ENCODE data around the gene SERGEF.

SERGEF gene

DNA sequence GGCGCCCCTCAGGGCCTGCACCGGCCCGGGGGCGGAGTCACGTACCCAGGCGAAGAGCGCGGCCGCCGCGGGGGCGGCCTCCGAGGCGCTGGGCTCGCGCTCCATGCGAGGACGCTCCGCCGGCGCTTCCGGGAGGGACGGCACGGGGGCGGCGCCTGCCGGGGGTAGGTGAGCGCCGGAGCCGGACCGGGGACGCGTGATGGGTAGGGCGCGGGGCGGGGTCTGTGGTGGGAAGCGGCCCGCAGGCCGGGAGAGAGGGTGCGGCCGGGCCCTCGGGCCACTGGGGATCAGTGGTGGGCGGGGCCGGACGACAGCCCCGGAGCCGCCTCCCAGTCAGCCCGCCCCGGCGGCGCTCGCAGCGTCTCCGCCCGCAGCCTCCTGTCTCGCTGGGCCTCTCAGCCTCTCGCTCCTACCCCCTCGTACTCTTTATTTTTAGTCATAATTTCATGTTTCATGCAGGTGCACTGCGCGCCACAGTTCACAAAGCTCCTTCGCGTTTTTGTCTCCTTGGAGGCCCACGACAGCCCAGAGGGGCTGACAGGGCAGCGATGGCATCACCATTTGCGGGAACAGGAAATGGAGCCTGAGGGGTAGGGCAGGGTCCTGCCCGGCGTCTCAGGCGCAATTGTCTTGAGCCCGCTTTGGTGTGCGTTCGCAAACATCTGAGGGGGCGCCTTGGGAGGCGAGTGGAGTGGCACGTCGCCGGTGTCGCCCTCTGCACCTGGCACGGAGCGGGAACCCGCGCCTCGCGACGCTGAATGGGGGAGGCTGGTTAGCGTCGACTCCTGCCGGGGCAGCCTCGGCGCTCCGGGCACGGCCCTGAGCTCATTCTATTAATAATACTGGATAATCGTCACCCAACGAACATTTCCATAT is at the start of gene SERGEF:
Gene SERGEF, minus strand, starts transcription at position 142 of the 876 bp plus-strand sequence. Its CDS starts 37 bp downstream, at position 105.
- DNase-seq = peak; percentile 96

DNA sequence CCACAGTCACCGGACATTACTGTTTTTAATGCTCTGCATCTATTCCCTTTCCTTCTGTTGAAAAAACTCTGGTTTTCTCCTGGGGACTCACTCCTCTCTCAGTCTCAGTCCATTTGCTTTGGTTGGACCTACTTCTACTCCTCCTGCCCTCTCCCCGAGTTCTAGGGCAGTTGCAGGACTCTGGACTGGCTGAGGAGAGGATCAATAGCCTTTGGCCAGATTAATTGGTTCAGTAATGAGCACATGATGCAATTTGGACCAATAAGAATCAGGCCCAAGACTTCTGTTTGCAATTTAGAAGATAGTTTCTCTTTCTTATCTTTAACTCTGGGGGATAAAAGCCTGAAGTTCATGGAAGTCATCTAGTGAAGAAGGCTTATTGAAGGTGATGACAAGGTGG is 48.5 kb upstream of the SERGEF start:
- no peak for DNase-seq

GRCh38 chr11:18056561-18057181 is 43.8 kb upstream of the SERGEF start:
- no peak for DNase-seq

DNA sequence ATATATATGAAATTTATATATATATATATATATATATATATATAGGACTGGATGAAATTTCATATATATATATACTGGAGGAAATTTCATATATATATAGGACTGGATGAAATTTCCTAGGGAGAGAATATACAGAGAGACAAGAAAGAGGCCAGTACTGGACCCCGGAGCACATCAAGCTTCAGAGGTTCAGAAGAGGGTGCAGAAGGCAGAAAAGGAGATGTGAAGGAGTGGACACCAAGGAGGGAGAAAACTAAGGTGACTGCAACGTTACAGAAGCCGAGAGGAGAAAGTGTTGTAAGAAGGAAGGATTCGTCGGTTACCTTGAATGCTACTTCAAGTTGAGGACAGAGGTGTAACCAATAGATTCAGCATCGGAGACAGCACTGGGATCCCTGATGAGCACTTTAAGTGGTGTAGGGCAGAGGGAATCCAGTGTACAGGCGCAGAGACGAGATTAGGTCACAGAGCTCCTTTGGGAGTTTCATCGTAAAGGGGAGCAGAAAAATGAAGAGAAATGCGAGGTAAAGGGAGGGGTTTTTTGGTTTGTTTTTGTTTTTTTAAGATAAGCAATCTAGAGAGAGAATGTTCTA is 41.8 kb upstream of the SERGEF start:
- DNase-seq = no peak

GRCh38 chr11:18050848-18051247 is 38.0 kb upstream of the SERGEF start:
- DNase-seq = no peak

DNA sequence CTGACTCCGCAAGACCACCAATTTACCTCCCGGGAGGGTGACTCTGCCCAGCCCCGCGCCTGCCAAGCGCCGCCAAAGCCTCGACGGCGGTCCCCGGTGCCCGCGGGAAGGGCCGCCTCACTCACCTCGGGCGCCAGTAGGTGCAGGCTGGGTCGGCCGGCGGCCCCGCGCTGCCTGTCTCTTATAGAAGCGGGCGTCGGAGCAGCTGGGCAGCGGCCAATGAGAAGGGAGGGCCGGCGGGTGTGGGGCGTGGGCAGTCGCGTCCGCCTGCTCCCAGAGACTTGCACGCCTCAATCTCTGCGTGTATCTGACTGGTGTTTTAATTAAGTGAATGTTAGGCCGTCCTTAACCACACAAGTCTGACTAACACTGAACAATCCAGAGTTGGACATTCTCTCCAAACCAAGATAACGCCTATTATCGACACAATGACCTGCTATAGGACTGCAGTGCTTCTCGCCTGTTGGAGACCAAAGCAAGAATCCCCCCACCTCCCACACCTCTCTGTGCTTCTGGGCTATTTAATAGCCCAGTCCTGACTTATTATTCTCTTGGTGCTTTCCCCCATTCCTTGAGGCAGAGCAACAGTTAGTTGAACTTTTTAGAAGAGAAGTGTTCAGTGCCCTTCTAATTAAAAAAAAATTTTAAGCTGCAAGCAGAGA is 33.4 kb upstream of the SERGEF start, which contains the start of gene TPH1:
Gene TPH1, minus strand, starts transcription at position 154 of the 662 bp plus-strand sequence. CDS start 5,507 bp downstream, outside the sequence.
- peak; percentile 22 for DNase-seq

GRCh38 chr11:18036456-18036855 is 23.6 kb upstream of the SERGEF start:
- no peak for DNase-seq

DNA sequence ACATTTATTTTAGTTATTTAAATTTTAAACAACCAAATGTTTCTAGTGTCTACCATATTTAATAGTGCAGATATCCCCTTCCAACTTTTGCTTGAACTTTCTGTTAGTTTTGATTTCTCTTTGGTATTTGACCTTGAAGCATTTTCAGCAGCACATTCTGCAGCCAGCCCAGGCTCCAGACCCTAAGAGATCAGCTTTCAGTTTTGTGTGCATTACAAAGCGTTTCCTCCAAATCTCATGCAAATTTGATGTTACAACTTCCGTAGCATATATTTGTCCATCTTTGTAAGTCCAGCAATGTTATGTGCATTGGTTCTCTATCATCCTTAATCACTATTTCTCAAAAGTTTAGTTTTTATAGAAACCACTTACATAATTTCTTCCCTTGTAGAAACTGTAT is 14.6 kb upstream of the SERGEF start:
- no peak for DNase-seq

DNA sequence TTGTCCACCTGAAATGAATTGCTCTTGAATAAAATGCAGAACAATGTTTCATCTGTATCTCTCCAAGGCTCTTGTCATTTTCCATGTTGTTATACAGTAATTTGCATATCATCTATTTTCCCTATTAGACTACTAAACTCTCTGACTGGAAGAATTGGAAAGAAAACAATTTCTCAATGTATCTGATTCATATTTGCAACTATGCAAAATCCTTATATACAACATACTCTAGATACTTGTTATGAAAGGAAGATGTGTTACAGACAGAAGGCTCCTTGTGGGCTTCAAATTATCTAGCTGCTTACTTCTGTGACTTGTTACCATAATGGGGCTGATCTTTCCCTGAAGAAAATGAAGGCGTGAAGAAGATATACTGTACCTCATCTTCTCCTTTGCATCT is 9.6 kb upstream of the SERGEF start:
- no peak for DNase-seq

GRCh38 chr11:18019650-18020049 is 6.8 kb upstream of the SERGEF start:
- DNase-seq = no peak

DNA sequence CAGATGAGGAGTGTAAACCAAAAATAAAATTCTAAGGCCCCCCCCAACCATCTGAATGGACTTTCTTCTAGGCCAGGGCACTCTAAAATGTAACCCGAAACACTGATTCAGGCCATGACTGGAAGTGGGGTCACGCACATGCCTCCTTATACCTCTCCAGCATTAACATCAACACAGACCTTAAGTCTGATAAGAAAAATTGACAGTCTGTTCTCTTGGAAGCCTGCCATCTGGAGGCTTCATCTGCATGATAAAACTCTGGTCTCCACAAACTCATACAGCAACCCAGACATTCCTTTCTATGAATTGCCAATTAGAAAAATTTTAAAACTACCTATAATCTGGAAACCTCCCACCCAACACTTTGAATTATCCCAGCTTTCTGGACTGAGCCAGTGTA is 3.9 kb upstream of the SERGEF start:
- peak; percentile 94 for DNase-seq

- no peak for DNase-seq
Measured at GRCh38 chr11:18014876-18015275, 2.0 kb upstream of the SERGEF start.

DNA sequence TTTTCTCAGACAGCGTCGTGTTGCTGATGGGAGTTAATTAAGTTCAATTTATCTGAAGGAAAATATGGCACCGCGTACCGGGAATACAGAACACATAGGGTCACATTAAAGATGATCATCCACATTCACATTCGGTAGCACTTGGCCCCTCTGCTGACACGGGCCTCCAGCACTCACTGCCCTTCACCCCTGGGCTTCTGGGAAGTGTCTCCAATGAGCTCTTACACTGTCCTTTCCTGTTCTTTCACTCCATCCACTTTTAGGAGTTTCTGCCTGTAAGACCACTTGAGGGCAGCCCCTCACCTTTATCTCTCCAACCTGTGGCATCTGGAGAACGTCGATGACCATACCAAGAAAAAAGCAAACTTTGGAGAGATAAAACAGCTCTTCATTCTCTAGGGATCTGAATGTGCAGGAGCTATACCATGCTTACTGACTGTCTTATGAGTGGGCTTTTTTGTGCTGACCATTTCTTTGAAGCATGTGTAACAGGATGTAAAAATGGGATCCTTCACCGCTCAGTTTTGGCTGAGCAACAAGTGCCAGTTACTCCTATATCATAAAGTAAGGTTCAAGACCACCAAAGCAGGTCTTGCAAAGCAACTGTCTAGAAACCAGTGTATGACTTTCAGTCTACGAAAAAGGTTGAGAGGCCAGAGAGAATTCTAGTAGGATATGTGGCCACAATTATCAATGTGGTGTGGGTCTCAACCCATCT is 1.1 kb upstream of the SERGEF start:
- peak; percentile 22 for DNase-seq

DNA sequence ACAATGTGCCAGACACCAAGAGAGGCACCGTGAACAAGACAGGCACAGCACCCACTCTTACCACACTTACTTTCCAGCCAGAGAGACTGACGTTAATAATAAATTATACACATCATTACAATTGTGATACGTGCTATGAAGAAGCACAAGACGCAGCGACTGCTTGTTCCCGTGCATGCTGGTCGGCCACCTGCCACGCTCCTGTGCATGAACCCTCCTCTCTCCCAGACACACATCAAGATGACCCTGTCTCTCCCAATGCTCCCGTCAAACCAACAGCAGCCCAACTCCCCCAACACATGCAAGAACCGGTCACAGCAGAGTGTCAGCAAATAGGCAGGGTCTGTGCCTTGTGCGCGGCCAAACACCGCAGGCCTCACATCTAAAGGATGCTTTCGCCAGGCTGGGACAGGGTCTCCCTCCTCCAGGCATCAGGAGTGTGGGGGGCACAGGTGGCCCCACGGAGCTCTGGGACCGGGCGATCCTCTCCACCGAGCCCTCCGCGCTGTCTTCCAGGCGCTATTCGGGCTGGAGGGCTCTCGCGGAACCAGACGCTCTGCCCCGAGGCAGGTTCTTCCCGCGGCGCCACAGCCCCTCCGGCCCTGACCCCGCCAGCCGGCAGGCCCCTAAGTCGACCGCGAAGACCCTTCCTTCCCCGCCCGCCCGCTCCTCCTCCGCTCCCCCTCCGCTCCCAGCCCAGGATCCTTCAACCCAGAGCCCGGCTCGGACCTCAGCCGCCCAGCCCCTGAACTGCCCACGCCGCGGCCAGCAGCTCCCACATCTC is 533 bp downstream of the SERGEF start:
- peak; percentile 43 for DNase-seq

DNA sequence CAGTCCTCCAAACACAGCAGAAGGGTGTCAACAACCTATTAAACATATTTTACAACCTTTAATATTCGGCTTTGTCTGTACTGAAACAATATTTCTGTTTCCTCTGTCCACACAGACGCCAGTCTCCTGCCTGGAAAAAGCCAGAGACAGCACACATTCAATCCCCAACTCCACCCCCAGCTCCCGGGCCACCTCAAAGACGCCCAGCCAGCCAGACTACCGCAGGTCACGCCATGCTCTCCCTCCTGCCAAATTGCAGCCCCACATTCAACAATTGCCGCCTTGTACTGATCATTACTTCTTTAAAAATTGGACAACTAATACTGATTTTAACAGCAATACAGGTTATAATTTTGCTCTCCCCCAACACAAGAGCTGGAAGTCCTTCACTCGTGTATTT is 1.2 kb downstream of the SERGEF start:
- DNase-seq = no peak

- peak; percentile 49 for DNase-seq
Measured at GRCh38 chr11:18010977-18011586, 1.8 kb downstream of the SERGEF start.

- DNase-seq = peak; percentile 60
Measured at GRCh38 chr11:18010121-18010670, 2.7 kb downstream of the SERGEF start.

GRCh38 chr11:18005376-18006129 is 7.3 kb downstream of the SERGEF start:
- no peak for DNase-seq

- no peak for DNase-seq
Measured at GRCh38 chr11:18001191-18001590, 11.7 kb downstream of the SERGEF start.

DNA sequence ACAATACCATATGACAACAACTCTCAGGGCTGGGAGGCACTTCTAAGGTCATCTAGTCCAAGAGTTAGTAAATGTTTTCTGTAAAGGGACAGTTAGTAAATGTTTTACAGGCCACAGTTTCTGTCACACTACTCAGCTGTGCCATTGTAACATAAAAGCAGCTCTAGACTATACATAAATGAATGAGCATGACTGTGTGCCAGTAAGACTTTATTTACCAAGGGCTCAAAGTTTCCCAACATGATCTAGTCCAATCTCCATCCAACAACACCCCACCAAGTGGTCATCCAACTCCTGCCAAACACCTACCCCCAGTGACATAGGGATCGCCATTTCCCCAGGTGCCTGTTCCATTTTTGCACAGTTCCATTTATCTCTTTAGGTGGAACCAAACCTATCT is 12.1 kb downstream of the SERGEF start:
- DNase-seq = no peak
